ENCODE measurements around the gene DBP. TPM values are rescaled to one million over a fixed set of nuclear protein-coding genes. Genes with fewer than 3 reads are reported as not detected.
A peak's percentile ranks its signal among the peaks of the same experiment; 100 is the strongest.

DBP gene
- total RNA-seq, 1 donor from 2014 or later = 4.9 TPM

GRCh38 chr19:48629599-48630295 is 7.4 kb downstream of the DBP start:
- DNase-seq (ENCODE audit: low spot score in 2 of 2) (peak in 1 of 2 donors; percentile 63), FAIRE-seq (no peak)

GRCh38 chr19:48629297-48629598 is 7.9 kb downstream of the DBP start:
- FAIRE-seq (no peak), DNase-seq (ENCODE audit: low spot score in 2 of 2) (no peak)

- no peak for FAIRE-seq
Observed at GRCh38 chr19:48628486-48629296, 8.5 kb downstream of the DBP start.

DNA sequence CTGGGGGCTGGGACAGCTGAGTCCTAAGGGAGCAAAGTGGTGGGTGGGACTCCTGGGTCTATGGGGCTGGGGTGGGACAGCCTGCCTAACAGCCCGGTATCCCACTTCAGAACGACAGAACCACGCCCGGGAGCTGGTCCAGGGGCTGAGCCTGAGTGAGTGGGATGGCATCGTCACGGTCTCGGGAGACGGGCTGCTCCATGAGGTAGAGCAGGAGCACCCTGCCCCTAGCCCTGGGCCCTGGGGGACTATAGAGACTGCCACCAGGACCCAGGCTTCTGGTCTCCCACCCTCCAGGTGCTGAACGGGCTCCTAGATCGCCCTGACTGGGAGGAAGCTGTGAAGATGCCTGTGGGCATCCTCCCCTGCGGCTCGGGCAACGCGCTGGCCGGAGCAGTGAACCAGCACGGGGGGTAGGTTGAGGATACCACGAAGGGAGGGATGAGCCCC is 9.3 kb downstream of the DBP start:
- DNase-seq (ENCODE audit: low spot score in 2 of 2) = no peak
- no peak for FAIRE-seq

More at GRCh38 chr19:48628486-48629296, 8.5 kb downstream of the DBP start:
- no peak for DNase-seq (ENCODE audit: low spot score in 2 of 2)

DNA sequence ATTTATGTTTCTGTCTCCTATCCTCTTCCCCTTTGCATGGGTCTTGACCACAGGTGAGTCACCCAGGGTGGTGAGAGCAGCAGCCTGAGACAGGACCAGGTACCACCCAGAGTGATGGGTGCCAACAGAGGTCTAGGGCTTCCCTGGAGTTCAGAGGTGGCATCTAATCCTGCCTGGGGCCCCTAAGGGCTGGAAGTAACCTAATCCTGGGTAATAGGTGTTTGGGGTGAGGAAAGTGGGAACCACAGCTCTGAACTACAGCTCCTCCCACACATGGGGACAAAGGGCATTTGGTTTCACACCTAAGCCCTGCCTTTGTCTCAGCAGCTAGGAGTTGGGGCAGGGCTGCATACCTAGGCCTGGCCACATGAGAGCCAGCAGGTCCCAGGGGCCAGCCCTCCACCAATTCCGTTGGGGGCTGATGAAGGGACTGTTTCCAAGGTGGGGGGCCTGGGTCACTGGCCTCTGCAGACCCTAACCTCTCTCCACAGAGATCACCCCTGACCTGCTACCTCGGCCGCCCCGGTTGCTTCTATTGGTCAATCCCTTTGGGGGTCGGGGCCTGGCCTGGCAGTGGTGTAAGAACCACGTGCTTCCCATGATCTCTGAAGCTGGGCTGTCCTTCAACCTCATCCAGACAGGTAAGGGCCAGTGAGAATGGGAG is 9.8 kb downstream of the DBP start:
- FAIRE-seq (no peak), DNase-seq (ENCODE audit: low spot score in 2 of 2) (no peak)

DNA sequence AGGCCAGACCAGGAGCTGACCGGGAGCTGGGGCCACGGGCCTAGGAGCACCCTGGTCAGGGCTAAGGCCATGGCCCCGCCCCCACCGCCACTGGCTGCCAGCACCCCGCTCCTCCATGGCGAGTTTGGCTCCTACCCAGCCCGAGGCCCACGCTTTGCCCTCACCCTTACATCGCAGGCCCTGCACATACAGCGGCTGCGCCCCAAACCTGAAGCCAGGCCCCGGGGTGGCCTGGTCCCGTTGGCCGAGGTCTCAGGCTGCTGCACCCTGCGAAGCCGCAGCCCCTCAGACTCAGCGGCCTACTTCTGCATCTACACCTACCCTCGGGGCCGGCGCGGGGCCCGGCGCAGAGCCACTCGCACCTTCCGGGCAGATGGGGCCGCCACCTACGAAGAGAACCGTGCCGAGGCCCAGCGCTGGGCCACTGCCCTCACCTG is 11.3 kb downstream of the DBP start:
- no peak for DNase-seq (ENCODE audit: low spot score in 2 of 2)
- no peak for FAIRE-seq

DNA sequence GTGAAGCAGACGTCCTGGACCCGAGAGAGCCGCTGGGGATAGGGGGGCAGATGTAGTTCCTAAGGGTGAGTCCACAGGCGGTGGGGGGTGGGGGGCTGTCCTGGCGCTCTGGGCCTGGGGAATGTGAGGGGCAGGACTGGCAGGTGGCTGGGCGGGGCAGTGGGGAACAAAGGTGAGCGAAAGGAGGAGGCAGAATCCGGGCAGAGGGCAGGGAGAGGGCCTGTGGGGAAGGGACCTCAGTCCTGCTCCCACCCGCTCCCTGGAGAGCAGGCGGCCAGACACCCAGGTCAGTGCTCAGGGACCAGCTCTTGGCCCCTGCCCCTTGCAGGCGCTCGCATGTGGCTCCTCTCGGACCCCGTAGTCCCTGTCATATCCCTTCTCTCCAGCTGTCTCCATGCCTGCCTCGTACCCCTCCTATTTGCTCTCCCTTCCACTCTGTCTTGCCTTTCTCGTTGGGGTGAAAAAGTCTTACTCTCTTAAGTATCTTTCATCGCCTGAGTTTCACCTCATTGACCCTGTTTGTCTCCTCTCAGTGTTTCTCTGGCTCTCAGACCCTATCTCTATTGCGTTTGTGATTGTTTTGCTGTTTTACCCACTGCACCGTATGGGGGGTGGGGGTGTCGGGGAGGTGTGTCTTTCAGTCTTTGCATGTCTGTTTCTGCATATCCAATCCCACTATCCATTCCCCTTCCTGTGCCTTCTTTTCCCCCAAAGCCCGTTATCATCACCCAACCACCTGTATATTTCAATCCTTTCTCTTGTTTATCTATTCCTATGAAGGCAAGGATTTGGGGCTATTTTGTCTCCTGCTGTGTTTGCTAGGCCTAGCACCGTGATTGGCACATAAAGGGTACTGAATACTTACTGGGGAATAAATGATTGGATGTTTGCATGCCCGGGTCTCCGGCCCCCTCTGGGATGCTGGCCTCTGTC is 12.1 kb downstream of the DBP start:
- FAIRE-seq = no peak
- no peak for DNase-seq (ENCODE audit: low spot score in 2 of 2)

- FAIRE-seq (no peak), DNase-seq (ENCODE audit: low spot score in 2 of 2) (peak; percentile 91 to 95)
Observed at GRCh38 chr19:48624067-48624594, 13.0 kb downstream of the DBP start.

- FAIRE-seq (no peak), DNase-seq (ENCODE audit: low spot score in 2 of 2) (no peak)
Observed at GRCh38 chr19:48623556-48624066, 13.6 kb downstream of the DBP start.

- DNase-seq (ENCODE audit: low spot score in 2 of 2) = no peak
- no peak for FAIRE-seq
Observed at GRCh38 chr19:48619692-48620585, 17.2 kb downstream of the DBP start.

- FAIRE-seq (peak; percentile 10), DNase-seq (ENCODE audit: low spot score in 2 of 2) (peak; percentile 97 to 99)
Observed at GRCh38 chr19:48618916-48619691, 18.1 kb downstream of the DBP start, which contains the start of the genes RPL18 and SPHK2. Gene RPL18 (minus strand): TSS chr19:48619178. CDS start chr19:48619143, 35 bp downstream. Gene SPHK2 (plus strand): TSS chr19:48619506. CDS start chr19:48620515, 1,009 bp downstream.

DNA sequence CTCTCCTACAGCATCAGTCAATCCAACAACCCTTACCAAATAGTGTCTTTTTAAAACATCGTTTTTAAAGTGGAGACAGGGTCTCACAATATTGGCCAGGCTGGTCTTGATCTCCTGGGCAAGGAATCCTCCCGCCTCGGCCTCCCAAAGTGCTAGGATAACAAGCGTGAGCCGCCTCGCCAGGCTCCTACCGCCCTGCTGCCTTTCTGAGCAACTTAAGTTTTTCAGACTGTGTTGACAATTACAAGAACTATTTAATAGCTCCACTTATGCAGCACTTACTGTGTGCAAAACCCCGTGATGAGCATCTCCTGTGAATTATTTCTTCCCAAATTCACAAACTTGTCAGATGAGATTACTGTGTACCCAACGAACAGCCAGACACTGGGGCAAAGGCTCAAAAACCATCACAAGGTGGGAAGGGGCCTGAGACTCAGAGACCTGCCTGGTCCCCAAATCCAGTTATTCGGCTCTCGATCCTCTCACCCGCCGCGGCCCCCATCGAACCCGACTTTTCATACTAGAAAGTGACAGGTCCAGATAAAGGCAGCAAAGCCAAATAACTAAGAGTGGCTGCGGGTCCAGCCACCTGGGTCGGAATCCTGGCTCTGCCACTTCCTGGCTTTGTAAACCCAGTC is 18.8 kb downstream of the DBP start:
- FAIRE-seq = no peak

GRCh38 chr19:48617146-48617937 is 19.8 kb downstream of the DBP start:
- no peak for FAIRE-seq

More for the DNA sequence above, 18.8 kb downstream of the DBP start:
- no peak for DNase-seq (ENCODE audit: low spot score in 2 of 2)

GRCh38 chr19:48616491-48617056 is 20.6 kb downstream of the DBP start:
- DNase-seq (ENCODE audit: low spot score in 2 of 2) (no peak), FAIRE-seq (no peak)

More at GRCh38 chr19:48617146-48617937, 19.8 kb downstream of the DBP start:
- DNase-seq (ENCODE audit: low spot score in 2 of 2) = no peak

DNA sequence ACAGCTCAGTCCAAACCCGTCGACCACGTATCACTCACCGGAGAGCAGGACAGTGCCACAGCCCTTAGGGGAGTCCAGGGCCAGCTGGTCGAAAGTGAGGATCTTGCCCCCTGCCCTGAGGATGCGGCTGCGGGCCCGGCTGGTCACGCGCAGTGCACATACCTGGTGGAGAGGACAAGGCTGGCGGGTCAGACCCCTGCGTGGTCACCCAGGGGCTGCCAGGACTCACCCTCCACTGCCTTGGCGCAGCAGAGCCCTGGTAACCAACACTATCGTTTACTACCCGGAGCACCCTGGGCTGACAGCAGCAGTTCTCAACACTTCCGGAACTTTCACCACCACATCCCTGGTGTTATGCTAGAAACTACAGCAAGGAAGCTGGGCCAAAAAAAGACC is 21.1 kb downstream of the DBP start:
- FAIRE-seq (no peak), DNase-seq (ENCODE audit: low spot score in 2 of 2) (no peak)
